CD4-positive, alpha-beta memory T cell (primary cell): ENCODE results near the gene RAPGEF4. TPM values are rescaled to one million over a fixed set of nuclear protein-coding genes. Genes with fewer than 3 reads are reported as not detected.

ENCODE experiments used
- CTCF ChIA-PET: fragments of 350-600 bp; sonication (Branson Sonifier 250); formaldehyde crosslinking; loops from one replicate; lab custom pipeline; 2021; ENCODE audit warnings: inconsistent platforms; ENCODE audit not compliant: partially characterized antibody; lab: Charles Lee
- POLR2A ChIA-PET: fragments of 350-600 bp; sonication (Branson Sonifier 250); formaldehyde crosslinking; loops from one replicate; lab custom pipeline; 2021; ENCODE audit not compliant: partially characterized antibody; lab: Charles Lee
- DNase-seq, 5 donors: peaks; one replicate each; pipeline versions ENCODE4 v3.0.0 to v3.0.0-alpha.2; 2020 to 2022; ENCODE audit warnings: mixed read lengths in 1 of 5
- H3K27ac ChIP-seq: one replicate; pipeline ENCODE4 v1.7.0; 2013; ENCODE audit warnings: low read depth, low read length
- H3K27me3 ChIP-seq: 2 replicates; pipeline ENCODE4 v1.7.0; 2013; ENCODE audit warnings: mild to moderate bottlenecking, low read length, moderate library complexity; ENCODE audit not compliant: insufficient read depth
- H3K36me3 ChIP-seq: 2 replicates; pipeline ENCODE4 v1.7.0; 2013; ENCODE audit warnings: mild to moderate bottlenecking, low read length, moderate library complexity; ENCODE audit not compliant: insufficient read depth
- H3K4me1 ChIP-seq: 2 replicates; pipeline ENCODE4 v1.7.0; 2013; ENCODE audit warnings: mild to moderate bottlenecking, low read length, moderate library complexity; ENCODE audit not compliant: insufficient read depth
- H3K4me3 ChIP-seq, 2 donors: one replicate each; pipeline ENCODE4 v1.7.0; 2013; ENCODE audit warnings: low read length in 2 of 2, mild to moderate bottlenecking in 1 of 2
- H3K9me3 ChIP-seq, 2 donors: one replicate each; pipeline ENCODE4 v1.7.0; 2013; ENCODE audit warnings: low read length in 2 of 2, control low read depth in 1 of 2; ENCODE audit not compliant: control insufficient read depth in 1 of 2
- H3K27ac Mint-ChIP-seq, 7 donors: one replicate each; pipeline ENCODE4 v1.8.0; 2020 to 2021; ENCODE audit warnings: mixed read lengths in 7 of 7, mild to moderate bottlenecking in 6 of 7, inconsistent platforms in 3 of 7, moderate library complexity in 3 of 7
- H3K27me3 Mint-ChIP-seq, 2 donors: one replicate each; pipeline ENCODE4 v1.8.0; 2020 to 2021; ENCODE audit warnings: mixed read lengths in 2 of 2
- H3K36me3 Mint-ChIP-seq, 2 donors: one replicate each; pipeline ENCODE4 v1.8.0; 2020 to 2021; ENCODE audit warnings: mixed read lengths in 2 of 2, inconsistent platforms in 1 of 2, mild to moderate bottlenecking in 1 of 2
- H3K4me1 Mint-ChIP-seq, 4 donors: one replicate each; pipeline ENCODE4 v1.8.0; 2020 to 2021; ENCODE audit warnings: mixed read lengths in 4 of 4, mild to moderate bottlenecking in 1 of 4
- H3K4me3 Mint-ChIP-seq, 8 donors: one replicate each; pipeline ENCODE4 v1.8.0; 2020 to 2021; ENCODE audit warnings: mixed read lengths in 8 of 8, mild to moderate bottlenecking in 7 of 8, moderate library complexity in 6 of 8, inconsistent platforms in 3 of 8
- H3K9me3 Mint-ChIP-seq, 8 donors: one replicate each; pipeline ENCODE4 v1.8.0; 2020 to 2021; ENCODE audit warnings: mixed read lengths in 8 of 8, mild to moderate bottlenecking in 5 of 8, inconsistent platforms in 3 of 8, moderate library complexity in 1 of 8
- intact Hi-C: fragments of 100-400 bp; cut with micrococcal nuclease; formaldehyde crosslinking; loops from one replicate; pipeline ENCODE4 v1.15.1; 2023
- polyA plus RNA-seq, 2 donors: library from polyadenylated mRNA; unstranded; fragments of 300-500 nt; fragmentation: Illumina TruSeq; gene quantifications; one replicate each; pipeline ENCODE4 v1.2.3, GENCODE V29; 2021
- total RNA-seq, 2 experiments: library from RNA; stranded (reverse); gene quantifications; one replicate each; pipeline ENCODE4 v1.2.3, GENCODE V29; 2021

Gene RAPGEF4
- total and polyA plus RNA-seq, 4 experiments from 2014 or later, result not detected

GRCh38 chr2:172931918-172932520 is 196.4 kb downstream of the RAPGEF4 start:
- H3K9me3 Mint-ChIP-seq, result no peaks in the 10 kb centered on the region
- H3K4me3 Mint-ChIP-seq, result no peak overlapping the region
- Histone ChIP-seq H3K27ac (no peak overlapping the region), H3K4me1 (no peaks in the 10 kb centered on the region), H3K27me3 (no peaks in the 10 kb centered on the region), H3K4me3 (no peak overlapping the region), H3K9me3 (no peaks in the 10 kb centered on the region), H3K36me3 (no peaks in the 10 kb centered on the region)
- peaks cover 16 to 19% of the 10 kb centered on the region in 2 donors for H3K27me3 Mint-ChIP-seq
- ChIA-PET CTCF (interaction anchor here (0.7 to 2.9 kb wide), 19 partner anchors 9 to 1702 kb away, joined by 3 to 21 read pairs (median 3); no protein-coding TSS in a partner anchor), POLR2A (no interaction called here)
- H3K27ac Mint-ChIP-seq, result no peak overlapping the region
- peaks cover 0 to 6% (median 2%) of the 10 kb centered on the region in 4 donors for H3K4me1 Mint-ChIP-seq
- H3K36me3 Mint-ChIP-seq, result no peaks in the 10 kb centered on the region
- intact Hi-C loops, result loop anchor here (1.0 to 10.0 kb wide), 3 partner anchors 126 to 1227 kb away; no protein-coding TSS in a partner anchor
- DNase-seq, result peak; percentile 36 to 41 (median 41)

DNA sequence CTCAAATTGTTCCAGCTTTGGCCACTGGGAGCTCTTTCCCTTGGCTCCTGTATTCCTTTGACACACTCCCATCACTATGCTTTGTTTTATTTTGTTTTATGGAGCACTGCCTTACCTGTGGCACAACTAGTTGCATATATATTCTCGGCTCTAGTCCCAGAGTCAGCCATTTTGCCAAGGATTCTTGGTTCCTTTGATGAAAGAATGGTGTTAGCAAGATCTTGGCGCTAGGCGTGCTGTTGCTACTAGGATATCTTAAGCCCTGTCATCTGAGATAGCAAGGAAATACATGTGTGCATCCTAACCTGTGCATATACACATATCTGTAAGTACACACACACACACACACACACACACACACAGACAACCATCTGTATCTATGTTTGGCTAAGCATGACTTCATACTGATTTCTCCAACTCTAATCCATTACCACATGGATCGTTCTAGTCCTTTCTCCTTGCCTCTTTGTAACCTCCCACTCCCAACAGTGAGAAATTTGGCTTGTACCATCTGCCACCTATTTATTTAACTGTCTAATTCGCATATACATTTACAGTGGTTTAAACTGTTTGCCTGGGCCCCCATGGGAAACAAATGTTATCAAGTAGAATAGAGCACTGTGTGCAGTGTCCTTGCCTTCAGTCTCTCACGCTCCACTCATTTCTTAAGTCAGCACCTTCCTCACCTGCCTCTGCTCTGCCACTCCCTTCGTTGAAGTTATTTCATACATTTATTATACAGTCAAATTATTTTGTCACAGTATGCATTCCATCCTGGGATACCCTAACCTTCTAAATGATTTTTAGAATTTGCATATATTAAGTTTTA is 202.5 kb downstream of the RAPGEF4 start:
- no peaks in the 10 kb centered on the region for H3K27me3 ChIP-seq
- intact Hi-C loops, result loop anchor here (10.0 kb wide), 1 partner anchor 1233 kb away; no protein-coding TSS in a partner anchor
- ChIA-PET POLR2A (no interaction called here), CTCF (no interaction called here)
- no peak overlapping the region for H3K4me3 ChIP-seq
- Mint-ChIP-seq H3K27me3 (peaks cover 12 to 17% of the 10 kb centered on the region in 2 donors), H3K9me3 (peaks cover 0 to 18% (median 9%) of the 10 kb centered on the region in 8 donors), H3K27ac (no peak overlapping the region), H3K36me3 (no peaks in the 10 kb centered on the region), H3K4me3 (no peak overlapping the region), H3K4me1 (peaks cover 0 to 4% (median 0%) of the 10 kb centered on the region in 4 donors)
- no peaks in the 10 kb centered on the region for H3K9me3 ChIP-seq
- no peaks in the 10 kb centered on the region for H3K36me3 ChIP-seq
- H3K4me1 ChIP-seq, result no peaks in the 10 kb centered on the region
- no peak overlapping the region for H3K27ac ChIP-seq
- DNase-seq, result no peak

GRCh38 chr2:172938713-172939375 is 203.2 kb downstream of the RAPGEF4 start:
- H3K36me3 ChIP-seq, result no peaks in the 10 kb centered on the region
- intact Hi-C loops, result loop anchor here (10.0 kb wide), 1 partner anchor 1234 kb away; no protein-coding TSS in a partner anchor
- no peak overlapping the region for H3K4me3 ChIP-seq
- no peaks in the 10 kb centered on the region for H3K4me1 ChIP-seq
- CTCF ChIA-PET, result no interaction called here
- H3K27ac Mint-ChIP-seq, result no peak overlapping the region
- no peaks in the 10 kb centered on the region for H3K27me3 ChIP-seq
- no peaks in the 10 kb centered on the region for H3K36me3 Mint-ChIP-seq
- DNase-seq, result no peak
- H3K9me3 Mint-ChIP-seq, result peaks cover 0 to 18% (median 9%) of the 10 kb centered on the region in 8 donors
- H3K27me3 Mint-ChIP-seq, result peaks cover 9 to 16% of the 10 kb centered on the region in 2 donors
- peaks cover 0 to 4% (median 0%) of the 10 kb centered on the region in 4 donors for H3K4me1 Mint-ChIP-seq
- no peak overlapping the region for H3K27ac ChIP-seq
- H3K9me3 ChIP-seq, result no peaks in the 10 kb centered on the region
- H3K4me3 Mint-ChIP-seq, result no peak overlapping the region
- POLR2A ChIA-PET, result no interaction called here

GRCh38 chr2:172943539-172943938 is 207.9 kb downstream of the RAPGEF4 start:
- no peaks in the 10 kb centered on the region for H3K36me3 ChIP-seq
- peak overlapping the region in 2 of 8 donors; percentile 6 to 35 for H3K4me3 Mint-ChIP-seq
- DNase-seq, result no peak
- no peaks in the 10 kb centered on the region for H3K9me3 ChIP-seq
- H3K9me3 Mint-ChIP-seq, result peaks cover 0 to 18% (median 9%) of the 10 kb centered on the region in 8 donors
- H3K27ac ChIP-seq, result no peak overlapping the region
- intact Hi-C loops, result no loop called here
- peaks cover 14 to 25% of the 10 kb centered on the region in 2 donors for H3K27me3 Mint-ChIP-seq
- ChIA-PET CTCF (interaction anchor here (1.0 kb wide), 1 partner anchor 12 kb away, joined by 3 read pairs; no protein-coding TSS in a partner anchor), POLR2A (interaction anchor here (1.0 kb wide), 1 partner anchor 27 kb away, joined by 3 read pairs; no protein-coding TSS in a partner anchor)
- no peak overlapping the region for H3K4me3 ChIP-seq
- H3K27ac Mint-ChIP-seq, result no peak overlapping the region
- no peaks in the 10 kb centered on the region for H3K27me3 ChIP-seq
- peaks cover 0 to 4% (median 0%) of the 10 kb centered on the region in 4 donors for H3K4me1 Mint-ChIP-seq
- no peaks in the 10 kb centered on the region for H3K4me1 ChIP-seq
- H3K36me3 Mint-ChIP-seq, result no peaks in the 10 kb centered on the region

- ChIA-PET CTCF (interaction anchor here (1.4 kb wide), 1 partner anchor 12 kb away, joined by 7 read pairs; no protein-coding TSS in a partner anchor), POLR2A (no interaction called here)
- Mint-ChIP-seq H3K9me3 (peaks cover 0 to 18% (median 9%) of the 10 kb centered on the region in 8 donors), H3K27ac (no peak overlapping the region), H3K4me1 (peaks cover 0 to 4% (median 0%) of the 10 kb centered on the region in 4 donors), H3K4me3 (no peak overlapping the region), H3K27me3 (peaks cover 13 to 23% of the 10 kb centered on the region in 2 donors), H3K36me3 (no peaks in the 10 kb centered on the region)
- DNase-seq, result no peak
- Histone ChIP-seq H3K4me1 (no peaks in the 10 kb centered on the region), H3K36me3 (no peaks in the 10 kb centered on the region), H3K4me3 (no peak overlapping the region), H3K9me3 (no peaks in the 10 kb centered on the region), H3K27me3 (no peaks in the 10 kb centered on the region), H3K27ac (no peak overlapping the region)
- intact Hi-C loops, result no loop called here
Observed at GRCh38 chr2:172944022-172944793, 208.6 kb downstream of the RAPGEF4 start.

- no peak overlapping the region for H3K27ac Mint-ChIP-seq
- ChIA-PET POLR2A (no interaction called here), CTCF (interaction anchor here (1.4 kb wide), 1 partner anchor 12 kb away, joined by 7 read pairs; no protein-coding TSS in a partner anchor)
- Histone ChIP-seq H3K36me3 (no peaks in the 10 kb centered on the region), H3K27me3 (no peaks in the 10 kb centered on the region), H3K4me3 (no peak overlapping the region), H3K4me1 (no peaks in the 10 kb centered on the region), H3K9me3 (no peaks in the 10 kb centered on the region), H3K27ac (no peak overlapping the region)
- intact Hi-C loops, result no loop called here
- H3K9me3 Mint-ChIP-seq, result peaks cover 0 to 10% (median 8%) of the 10 kb centered on the region in 8 donors
- peaks cover 0 to 4% (median 0%) of the 10 kb centered on the region in 4 donors for H3K4me1 Mint-ChIP-seq
- H3K4me3 Mint-ChIP-seq, result no peak overlapping the region
- peaks cover 13 to 18% of the 10 kb centered on the region in 2 donors for H3K27me3 Mint-ChIP-seq
- no peak for DNase-seq
- H3K36me3 Mint-ChIP-seq, result no peaks in the 10 kb centered on the region
Observed at GRCh38 chr2:172944794-172945509, 209.3 kb downstream of the RAPGEF4 start.
